ENCODE results near the gene NAA20. TPM values are rescaled to one million over a fixed set of nuclear protein-coding genes. Genes with fewer than 3 reads are reported as not detected.
"Not testable (repeated sequence)": the region's sequence is repeated elsewhere in the genome, so short reads cannot be mapped to it uniquely, and the experiment has no call there.

The NAA20 gene
- total RNA-seq, 1 experiment from 2014 or later, result 83.4 TPM

GRCh38 chr20:19991308-19991707, 25.9 kb upstream of the NAA20 start:
- no peak for DNase-seq (ENCODE audit: low spot score)

GRCh38 chr20:19991854-19992253, 25.3 kb upstream of the NAA20 start:
- no peak for DNase-seq (ENCODE audit: low spot score)

GRCh38 chr20:19992996-19993908, 23.9 kb upstream of the NAA20 start:
- DNase-seq (ENCODE audit: low spot score), result peak; percentile 87

- DNase-seq (ENCODE audit: low spot score), result peak; percentile 67
Measured at GRCh38 chr20:19993958-19994669, 23.0 kb upstream of the NAA20 start.

- peak; percentile 33 for DNase-seq (ENCODE audit: low spot score)
Measured at GRCh38 chr20:19995220-19995863, 21.8 kb upstream of the NAA20 start.

GRCh38 chr20:19996222-19996621, 20.9 kb upstream of the NAA20 start:
- DNase-seq (ENCODE audit: low spot score), result no peak

GRCh38 chr20:19996917-19997316, 20.2 kb upstream of the NAA20 start:
- DNase-seq (ENCODE audit: low spot score), result no peak

- DNase-seq (ENCODE audit: low spot score), result no peak
Measured at GRCh38 chr20:19998990-19999705, 18.0 kb upstream of the NAA20 start.

- DNase-seq (ENCODE audit: low spot score), result no peak
Measured at GRCh38 chr20:20000211-20000968, 16.8 kb upstream of the NAA20 start.

GRCh38 chr20:20002101-20002998, 14.8 kb upstream of the NAA20 start:
- no peak for DNase-seq (ENCODE audit: low spot score)

GRCh38 chr20:20003031-20003954, 13.9 kb upstream of the NAA20 start:
- no peak for DNase-seq (ENCODE audit: low spot score)

- DNase-seq (ENCODE audit: low spot score), result not testable (repeated sequence)
Measured at GRCh38 chr20:20003955-20004322, 13.2 kb upstream of the NAA20 start.

- no peak for DNase-seq (ENCODE audit: low spot score)
Measured at GRCh38 chr20:20005342-20005741, 11.8 kb upstream of the NAA20 start.

- no peak for DNase-seq (ENCODE audit: low spot score)
Measured at GRCh38 chr20:20009784-20010253, 7.3 kb upstream of the NAA20 start.

GRCh38 chr20:20010639-20011500, 6.3 kb upstream of the NAA20 start:
- DNase-seq (ENCODE audit: low spot score), result peak; percentile 83

GRCh38 chr20:20012541-20012940, 4.6 kb upstream of the NAA20 start:
- DNase-seq (ENCODE audit: low spot score), result no peak

- no peak for DNase-seq (ENCODE audit: low spot score)
Measured at GRCh38 chr20:20014659-20015058, 2.5 kb upstream of the NAA20 start.

- no peak for DNase-seq (ENCODE audit: low spot score)
Measured at GRCh38 chr20:20017844-20018185, 653 bp downstream of the NAA20 start.

All from H4 (cell line).